H1 (cell line): Measurements from ENCODE around the gene CCNC. TPM values are rescaled to one million over a fixed set of nuclear protein-coding genes. Genes with fewer than 3 reads are reported as not detected.

Experiments
- CTCF ChIA-PET: fragments of 300-600 bp; sonication (Branson Sonifier 250); formaldehyde crosslinking; loops from one replicate; lab custom pipeline; 2021; ENCODE audit not compliant: partially characterized antibody; lab: Charles Lee
- POLR2A ChIA-PET: fragments of 300-600 bp; sonication (Branson Sonifier 250); formaldehyde crosslinking; loops from one replicate; lab custom pipeline; 2021; ENCODE audit warnings: inconsistent platforms; ENCODE audit not compliant: partially characterized antibody; lab: Charles Lee
- DNase-seq, 2 experiments: peaks; one replicate each; pipeline versions ENCODE4 v3.0.0 to v3.0.0-alpha.2; 2010 to 2022; ENCODE audit warnings: low spot score in 2 of 2, low read depth in 1 of 2, mixed read lengths in 1 of 2
- FAIRE-seq: peaks from 2 replicates; lab custom pipeline; 2011; peaks lifted over from hg19 to GRCh38; lab: Jason Lieb, UNC
- H2AFZ ChIP-seq: 2 replicates; pipeline ENCODE4 v1.8.1; 2012; ENCODE audit warnings: low read length, inconsistent platforms
- H2AK5ac ChIP-seq: 2 replicates; pipeline ENCODE4 v1.6.1; 2013; ENCODE audit warnings: low read depth, low read length
- H2BK120ac ChIP-seq: replicated peaks from 2 replicates; pipeline ENCODE3; 2013; ENCODE audit warnings: low read depth, low read length, inconsistent platforms
- H2BK12ac ChIP-seq: 2 replicates; pipeline ENCODE4 v1.6.1; 2013; ENCODE audit warnings: low read depth, low read length
- H2BK15ac ChIP-seq: 2 replicates; pipeline ENCODE4 v1.6.1; 2013; ENCODE audit warnings: low read length
- H2BK20ac ChIP-seq: 2 replicates; pipeline ENCODE4 v1.6.1; 2013; ENCODE audit warnings: low read length
- H2BK5ac ChIP-seq: 2 replicates; pipeline ENCODE4 v1.6.1; 2013; ENCODE audit warnings: low read depth, low read length
- H3K14ac ChIP-seq: 2 replicates; pipeline ENCODE4 v1.6.1; 2013; ENCODE audit warnings: inconsistent platforms; ENCODE audit not compliant: insufficient read length
- H3K18ac ChIP-seq: 2 replicates; pipeline ENCODE4 v1.6.1; 2013; ENCODE audit warnings: low read length; ENCODE audit errors: extremely low read depth
- H3K23ac ChIP-seq: 2 replicates; pipeline ENCODE4 v1.6.1; 2013; ENCODE audit warnings: inconsistent platforms; ENCODE audit not compliant: insufficient read length
- H3K23me2 ChIP-seq: 2 replicates; pipeline ENCODE4 v1.6.1; 2013; ENCODE audit warnings: low read depth, low read length
- H3K27ac ChIP-seq: 2 replicates; pipeline ENCODE4 v1.6.1; 2011; ENCODE audit warnings: low read depth, low read length, inconsistent platforms
- H3K27me3 ChIP-seq, 4 experiments: replicated peaks in 1 of 4; 1 replicate in 1 of 4; 2 replicates in 3 of 4; pipeline versions ENCODE4 v1.6.1 to v1.8.1; 2011 to 2013; ENCODE audit warnings: low read length in 3 of 4, mild to moderate bottlenecking in 3 of 4, inconsistent platforms in 2 of 4, mixed read lengths in 2 of 4, moderate library complexity in 1 of 4; ENCODE audit not compliant: control insufficient read depth in 3 of 4, insufficient read depth in 3 of 4; ENCODE audit errors: extremely low read depth in 1 of 4
- H3K36me3 ChIP-seq, 4 experiments: 2 replicates each; pipeline versions ENCODE4 v1.6.1 to v1.8.1; 2011 to 2013; ENCODE audit warnings: mild to moderate bottlenecking in 4 of 4, low read length in 3 of 4, moderate library complexity in 2 of 4, control low read depth in 1 of 4, inconsistent platforms in 1 of 4; ENCODE audit not compliant: insufficient read depth in 4 of 4, control insufficient read depth in 2 of 4
- H3K4ac ChIP-seq: replicated peaks from 2 replicates; pipeline ENCODE3; 2013; ENCODE audit warnings: low read length, low read depth, mixed read lengths, inconsistent platforms; ENCODE audit not compliant: insufficient read length
- H3K4me1 ChIP-seq, 4 experiments: replicated peaks in 1 of 4; 1 replicate in 1 of 4; 2 replicates in 3 of 4; pipeline versions ENCODE4 v1.6.1 to v1.8.1; 2011 to 2013; ENCODE audit warnings: low read length in 3 of 4, inconsistent platforms in 2 of 4, mixed read lengths in 1 of 4; ENCODE audit not compliant: insufficient read depth in 4 of 4, control insufficient read depth in 3 of 4
- H3K4me2 ChIP-seq, 2 experiments: 2 replicates each; pipeline versions ENCODE4 v1.6.1 to v1.8.1; 2011 to 2013; ENCODE audit warnings: low read depth in 2 of 2, low read length in 2 of 2, control low read depth in 1 of 2, inconsistent platforms in 1 of 2, mild to moderate bottlenecking in 1 of 2; ENCODE audit not compliant: insufficient read depth in 1 of 2
- H3K4me3 ChIP-seq, 4 experiments: fragments of 200-600, 300-600 bp in 1 of 4; sonication (generic), shearing (Covaris generic), sonication (Bioruptor Twin) in 1 of 4; 2 replicates each; pipeline versions ENCODE4 v1.5.1 to v1.8.1; 2011 to 2016; ENCODE audit warnings: low read length in 4 of 4, low read depth in 3 of 4, control low read depth in 2 of 4, inconsistent platforms in 2 of 4, mild to moderate bottlenecking in 2 of 4, mixed read lengths in 1 of 4, moderate library complexity in 1 of 4; ENCODE audit not compliant: insufficient read depth in 2 of 4; ENCODE audit errors: extremely low read depth in 1 of 4
- H3K56ac ChIP-seq: replicated peaks from 2 replicates; pipeline ENCODE3; 2013; ENCODE audit warnings: low read depth, mild to moderate bottlenecking, mixed read lengths, low read length, inconsistent platforms; ENCODE audit not compliant: insufficient read length
- H3K79me1 ChIP-seq: 2 replicates; pipeline ENCODE4 v1.6.1; 2013; ENCODE audit warnings: low read depth, low read length, control low read depth
- H3K79me2 ChIP-seq, 2 experiments: 2 replicates each; pipeline versions ENCODE4 v1.6.1 to v1.8.1; 2012 to 2013; ENCODE audit warnings: low read length in 2 of 2, mild to moderate bottlenecking in 2 of 2, inconsistent platforms in 1 of 2; ENCODE audit not compliant: insufficient read depth in 2 of 2, control insufficient read depth in 1 of 2
- H3K9ac ChIP-seq, 4 experiments: replicated peaks in 1 of 4; 1 replicate in 1 of 4; 2 replicates in 3 of 4; pipeline versions ENCODE4 v1.6.1 to v1.8.1; 2011 to 2013; ENCODE audit warnings: low read depth in 3 of 4, low read length in 3 of 4, control low read depth in 2 of 4, mild to moderate bottlenecking in 2 of 4, moderate library complexity in 2 of 4, inconsistent platforms in 1 of 4; ENCODE audit errors: extremely low read depth in 1 of 4
- H3K9me3 ChIP-seq, 2 experiments: 2 replicates each; pipeline versions ENCODE4 v1.6.1 to v1.8.1; 2012 to 2013; ENCODE audit warnings: mild to moderate bottlenecking in 2 of 2, moderate library complexity in 2 of 2, control low read depth in 1 of 2, inconsistent platforms in 1 of 2, low read depth in 1 of 2, low read length in 1 of 2, mixed read lengths in 1 of 2; ENCODE audit not compliant: insufficient read depth in 2 of 2
- H4K20me1 ChIP-seq, 2 experiments: replicated peaks in 1 of 2; 2 replicates each; pipeline versions ENCODE3 to v1.8.1; 2011 to 2013; ENCODE audit warnings: inconsistent platforms in 2 of 2, low read length in 2 of 2, mild to moderate bottlenecking in 1 of 2; ENCODE audit not compliant: insufficient read depth in 2 of 2, control insufficient read depth in 1 of 2
- H4K5ac ChIP-seq: 2 replicates; pipeline ENCODE4 v1.6.1; 2013; ENCODE audit warnings: low read length, low read depth, mixed read lengths, inconsistent platforms; ENCODE audit not compliant: insufficient read length
- H4K8ac ChIP-seq: 2 replicates; pipeline ENCODE4 v1.8.0; 2013; ENCODE audit warnings: mild to moderate bottlenecking, moderate library complexity, low read length, inconsistent platforms; ENCODE audit not compliant: insufficient read depth; ENCODE audit errors: extremely low read depth
- H4K91ac ChIP-seq: replicated peaks from 2 replicates; pipeline ENCODE3; 2013; ENCODE audit warnings: low read length, mixed read lengths, inconsistent platforms; ENCODE audit not compliant: insufficient read length
- ATF3 ChIP-seq: IDR thresholded peaks from 2 replicates; pipeline ENCODE4 v1.6.1; 2011; ENCODE audit warnings: low read depth, mild to moderate bottlenecking, low read length; ENCODE audit not compliant: insufficient read depth
- CBX8 ChIP-seq: fragments of 300-800, 300-1000 bp; sonication (generic); IDR thresholded peaks from 2 replicates; pipeline ENCODE4 v1.7.1; 2016; ENCODE audit warnings: low read depth, low read length, borderline replicate concordance
- CEBPB ChIP-seq: IDR thresholded peaks from 2 replicates; pipeline ENCODE4 v1.6.1; 2012; ENCODE audit warnings: low read depth, low read length
- CTBP2 ChIP-seq: IDR thresholded peaks from 2 replicates; pipeline ENCODE4 v1.7.0; 2011; ENCODE audit warnings: borderline replicate concordance, mild to moderate bottlenecking, moderate library complexity, mixed read lengths, low read length; ENCODE audit not compliant: insufficient read depth, insufficient read length
- EZH2 ChIP-seq: fragments of 200-600 bp; sonication (generic); IDR thresholded peaks from 2 replicates; pipeline ENCODE4 v1.7.1; 2012; ENCODE audit warnings: low read depth, mild to moderate bottlenecking, moderate library complexity, low read length, inconsistent platforms; ENCODE audit not compliant: severe bottlenecking
- KDM1A ChIP-seq: fragments of 200-600, 300-600 bp; sonication (generic); IDR thresholded peaks from 2 replicates; pipeline ENCODE4 v1.7.1; 2016; ENCODE audit warnings: mild to moderate bottlenecking, low read length, borderline replicate concordance
- POLR2A ChIP-seq, 2 experiments: IDR thresholded peaks; 1 replicate in 1 of 2; 2 replicates in 1 of 2; pipeline ENCODE4 v1.6.1; 2011; ENCODE audit warnings: low read depth in 2 of 2, low read length in 2 of 2, mild to moderate bottlenecking in 2 of 2; ENCODE audit errors: control extremely low read depth in 1 of 2
- TAF1 ChIP-seq: IDR thresholded peaks from 2 replicates; pipeline ENCODE4 v1.6.1; 2011; ENCODE audit warnings: mild to moderate bottlenecking, low read depth, low read length
- WGBS, 2 experiments: shearing (Covaris generic) in 1 of 2; methylation state at CpG; one replicate each; pipeline versions ENCODE4 v1.1.6 to v1.1.7; 2013 to 2015; ENCODE audit warnings: low lambda C conversion rate in 2 of 2, mixed read lengths in 2 of 2, inconsistent platforms in 1 of 2, low coverage in 1 of 2, missing lambda C conversion rate in 1 of 2; ENCODE audit not compliant: insufficient replicate concordance in 2 of 2, insufficient coverage in 1 of 2, insufficient read length in 1 of 2; ENCODE audit errors: extremely low coverage in 1 of 2, missing lambda C conversion rate in 1 of 2; 5-methylcytosine and 5-hydroxymethylcytosine counted together
- polyA plus RNA-seq, 7 experiments: library from polyadenylated mRNA; depleted of rRNA in 3 of 7; stranded (reverse) in 5 of 7; unstranded in 2 of 7; fragments of >200 nt in 5 of 7; fragments of 200-250 nt in 2 of 7; gene quantifications; 1 replicate in 5 of 7; 2 replicates in 1 of 7; 4 replicates in 1 of 7; pipeline versions ENCODE4 v1.2.1 to v1.2.3, GENCODE V29; 2011 to 2013; ENCODE audit warnings: missing spikeins in 2 of 7, mixed read lengths in 2 of 7
- total RNA-seq: library from RNA; stranded (reverse); fragmentation: NEBNext Ultra II Directional; extraction: Animal tissue kit (Norgen Biotek cat#: 25700); gene quantifications from 2 replicates; pipeline ENCODE4 v1.2.1, GENCODE V29; 2021
- TF ChIP-seq, protein P1 (sequence below): IDR thresholded peaks from 2 replicates; pipeline ENCODE4 v1.6.1; 2012; ENCODE audit warnings: low read length, inconsistent platforms

CCNC gene
- total and polyA plus RNA-seq, 2 of the 8 experiments (the other 6 are each of a cell fraction or from before 2014, with no cell fraction given) = 45.4 to 107 TPM

DNA sequence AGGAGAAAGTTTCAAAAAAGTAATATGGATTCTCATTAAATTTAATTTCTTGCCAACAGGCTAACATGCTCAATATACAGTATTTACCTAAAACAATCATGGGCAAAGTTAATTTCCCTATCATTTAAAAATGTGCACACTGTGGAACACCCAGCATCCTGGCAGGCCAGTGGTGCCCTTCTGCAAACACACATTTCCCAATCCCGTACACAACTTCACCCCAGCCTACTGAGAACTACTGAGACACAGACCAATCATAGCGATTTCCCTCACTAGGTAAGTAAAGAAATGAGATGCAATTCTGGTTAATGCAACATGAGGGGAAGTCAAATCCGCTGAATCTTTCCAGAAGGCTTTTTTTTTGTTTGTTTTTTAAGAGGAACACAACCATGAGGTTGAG is 60.8 kb downstream of the CCNC start:
- Histone ChIP-seq H2AK5ac (no peak overlapping the region), H3K4me1 (peaks cover 0 to under 1% (median 0%) of the 10 kb centered on the region in 4 experiments; a peak in 1 of 7 replicates), H3K79me2 (peaks cover 0 to 34% of the 10 kb centered on the region in 2 experiments; a peak in 3 of 4 replicates), H3K56ac (no peak overlapping the region), H3K27me3 (no peaks in the 10 kb centered on the region), H3K27ac (no peak overlapping the region), H4K20me1 (peaks cover 4% of the 10 kb centered on the region in 2 experiments), H3K9ac (no peak overlapping the region), H3K79me1 (no peaks in the 10 kb centered on the region; the same call in 1 of the 2 replicates), H3K14ac (no peak overlapping the region), H3K23me2 (no peaks in the 10 kb centered on the region), H3K18ac (no peak overlapping the region), H4K91ac (no peak overlapping the region), H4K5ac (no peak overlapping the region), H4K8ac (no peak overlapping the region)
- no peak for FAIRE-seq
- TF ChIP-seq CBX8 = no peak
- TF ChIP-seq POLR2A (IDR thresholded peaks at IDR 0.05; ENCODE audit: control extremely low read depth in 1 of 2, low read depth in 2 of 2, low read length in 2 of 2) = no peak
- no peak for TF ChIP-seq TAF1
- TF ChIP-seq KDM1A = no peak
- no peak for TF ChIP-seq ATF3
- TF ChIP-seq CTBP2 = no peak
- no peak for TF ChIP-seq EZH2
- TF ChIP-seq, protein P1, sequence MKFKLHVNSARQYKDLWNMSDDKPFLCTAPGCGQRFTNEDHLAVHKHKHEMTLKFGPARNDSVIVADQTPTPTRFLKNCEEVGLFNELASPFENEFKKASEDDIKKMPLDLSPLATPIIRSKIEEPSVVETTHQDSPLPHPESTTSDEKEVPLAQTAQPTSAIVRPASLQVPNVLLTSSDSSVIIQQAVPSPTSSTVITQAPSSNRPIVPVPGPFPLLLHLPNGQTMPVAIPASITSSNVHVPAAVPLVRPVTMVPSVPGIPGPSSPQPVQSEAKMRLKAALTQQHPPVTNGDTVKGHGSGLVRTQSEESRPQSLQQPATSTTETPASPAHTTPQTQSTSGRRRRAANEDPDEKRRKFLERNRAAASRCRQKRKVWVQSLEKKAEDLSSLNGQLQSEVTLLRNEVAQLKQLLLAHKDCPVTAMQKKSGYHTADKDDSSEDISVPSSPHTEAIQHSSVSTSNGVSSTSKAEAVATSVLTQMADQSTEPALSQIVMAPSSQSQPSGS = no peak
- no peak for TF ChIP-seq CEBPB
- TF ChIP-seq, all 59 proteins: peak for 0
- Histone ChIP-seq H3K4me2 (no peak overlapping the region), H2BK20ac (no peak overlapping the region), H3K4ac (no peak overlapping the region), H3K36me3 (peaks cover 3 to 39% (median 17%) of the 10 kb centered on the region in 4 experiments; a peak in 6 of 8 replicates), H2BK5ac (no peak overlapping the region), H2AFZ (no peak overlapping the region), H3K4me3 (no peak overlapping the region), H2BK15ac (no peak overlapping the region), H3K9me3 (no peaks in the 10 kb centered on the region), H2BK12ac (no peak overlapping the region), H3K23ac (no peak overlapping the region), H2BK120ac (no peak overlapping the region)
- POLR2A ChIA-PET = interaction anchor here (1.2 kb wide), 1 partner anchor 20 kb away, joined by 3 read pairs; no protein-coding TSS in a partner anchor
- CTCF ChIA-PET = interaction anchor here (1.5 kb wide), 1 partner anchor 12 kb away, joined by 5 read pairs; no protein-coding TSS in a partner anchor
- no peak for DNase-seq
- WGBS, 2 experiments = 96% methylated on average over 3 of the region's 3 CpGs; no CpG with 5 or more reads in 1 of the 2 experiments
